Heart left ventricle (tissue), 16 donors: Measurements from ENCODE around the gene B9D2. TPM values are rescaled to one million over a fixed set of nuclear protein-coding genes. Genes with fewer than 3 reads are reported as not detected.

Experiments
- ATAC-seq, 4 donors: fragments of 200-7000 bp; cut with Tn5 transposase; one replicate each; pipeline ENCODE4 v1.9.1; 2020 to 2022; ENCODE audit warnings: moderate library complexity in 4 of 4, mild to moderate bottlenecking in 3 of 4, moderate number of reproducible peaks in 1 of 4
- DNase-seq, 5 donors: peaks; one replicate each; pipeline ENCODE4 v3.0.0-alpha.2; 2020
- H3K27ac ChIP-seq, 12 donors: fragments of 200-600 bp; sonication (generic) in 4 of 12; one replicate each; pipeline versions ENCODE4 v1.5.0 to v1.8.0; 2016 to 2022; ENCODE audit warnings: mild to moderate bottlenecking in 2 of 12
- H3K27me3 ChIP-seq, 9 donors: fragments of 200-600 bp; sonication (generic) in 2 of 9; one replicate each; pipeline versions ENCODE4 v1.5.1 to v1.8.0; 2016 to 2022; ENCODE audit warnings: mild to moderate bottlenecking in 3 of 9
- H3K36me3 ChIP-seq, 9 donors: fragments of 200-600 bp; sonication (generic) in 2 of 9; one replicate each; pipeline versions ENCODE4 v1.5.0 to v1.8.0; 2018 to 2022; ENCODE audit warnings: mild to moderate bottlenecking in 2 of 9
- H3K4me1 ChIP-seq, 12 donors: fragments of 200-600 bp; sonication (generic) in 4 of 12; one replicate each; pipeline versions ENCODE4 v1.5.0 to v1.8.0; 2016 to 2022; ENCODE audit warnings: mild to moderate bottlenecking in 3 of 12
- H3K4me3 ChIP-seq, 12 donors: fragments of 200-600 bp; sonication (generic) in 4 of 12; one replicate each; pipeline versions ENCODE4 v1.5.0 to v1.8.0; 2017 to 2022; ENCODE audit warnings: mild to moderate bottlenecking in 9 of 12, moderate library complexity in 4 of 12
- H3K9me3 ChIP-seq, 12 donors: fragments of 200-600 bp; sonication (generic) in 4 of 12; one replicate each; pipeline versions ENCODE4 v1.5.0 to v1.8.0; 2016 to 2022; ENCODE audit warnings: mild to moderate bottlenecking in 1 of 12
- CTCF ChIP-seq, 12 donors: fragments of 200-600 bp; sonication (generic) in 4 of 12; IDR thresholded peaks; one replicate each; pipeline versions ENCODE4 v1.5.0 to v1.8.0; 2018 to 2022; ENCODE audit warnings: antibody characterized with exemption in 12 of 12, mild to moderate bottlenecking in 5 of 12
- POLR2A ChIP-seq, 2 donors: fragments of 450-650 bp; IDR thresholded peaks; one replicate each; pipeline ENCODE4 v1.6.1; 2017; ENCODE audit warnings: antibody characterized with exemption in 2 of 2, mild to moderate bottlenecking in 2 of 2, moderate library complexity in 2 of 2
- WGBS, 4 donors: extraction: QIAGEN DNeasy Blood & Tissue Kit in 2 of 4; methylation state at CpG; one replicate each; pipeline versions ENCODE4 v1.1.5 to v1.1.7; 2013 to 2018; 5-methylcytosine and 5-hydroxymethylcytosine counted together
- intact Hi-C, 10 donors: fragments of 100-400 bp; cut with DNase I; formaldehyde crosslinking; loops; one replicate each; pipeline versions ENCODE4 v1.11.1 to v1.14.2; 2022
- polyA plus RNA-seq, 2 donors: library from polyadenylated mRNA; stranded (reverse); fragments of 200-250 nt; gene quantifications; one replicate each; pipeline ENCODE4 v1.2.3, GENCODE V29; 2013
- total RNA-seq, 9 donors: library from RNA; depleted of rRNA in 2 of 9; stranded (reverse); fragments of >200 nt in 2 of 9; fragmentation: NEBNext Ultra II Directional in 3 of 9; extraction: Animal tissue kit (Norgen Biotek cat#: 25700) in 3 of 9; gene quantifications; one replicate each; pipeline versions ENCODE4 v1.1.0 to v1.2.4, GENCODE V29; 2016 to 2023
- donor health status: ischemic (EF 13 %, LVEDD 7.1; RV severe dilation, severe dysfunction).
- donor health status: healthy with polysubstance abuse.
- donor health status: DM: no; HTN: yes; CAD: no.
- donor health status: DM: no; HTN: no; CAD: no.
- donor health status: ischemic (EF 25% LVEDD 6.9; RV normal size, moderate dysfunction).
- donor health status: ischemic (EF 25% LVEDD 5.7; RV mildly dilated, moderate dysfunction).
- donor health status: healthy.
- donor health status: DM: yes; HTN: yes; CAD: no.
- donor health status: ischemic (EF 35%, LVEDD 5.7; RV mildly dilated, moderate dysfunction).
- donor health status: nonischemic (EF 11% LVEDD 7.7; RV severe dilation, severe dysfunction).
- donor health status: DM: yes; HTN: yes; CAD: no.
- donor health status: PGD.
- donor health status: ischemic (EF 29% LVEDD 5.4; RV normal size, mild dysfunction).
- donor health status: nonischemic (EF 23%, LVEDD 6.1; RV moderate dilation, normal function).

Gene B9D2
- total and polyA plus RNA-seq, 11 donors, result 1.9 to 14.6 (median 3.3) TPM

- TF ChIP-seq POLR2A (IDR thresholded peaks at IDR 0.05) (no peak), CTCF (IDR thresholded peaks at IDR 0.05) (no peak)
- peaks cover 0 to 43% (median 24%) of the 10 kb centered on the region in 9 donors for H3K36me3 ChIP-seq
- intact Hi-C loops, result loop anchor here in 6 of 10 donors (2.0 to 10.0 kb wide), 5 partner anchors 13 to 241 kb away; partner anchors contain the start of genes B3GNT8 (in 1 of the 6) and CCDC97 (in 1 of the 6)
- peaks cover 4 to 85% (median 79%) of the 10 kb centered on the region in 12 donors for H3K4me1 ChIP-seq
- DNase-seq (peak in 1 of 5 donors; percentile 48), ATAC-seq (no peak)
- H3K9me3 ChIP-seq, result no peaks in the 10 kb centered on the region
- no peak overlapping the region for H3K4me3 ChIP-seq
- WGBS, 4 donors, result 62 to 78% (median 70%) methylated on average over 7 of the region's 7 CpGs
- H3K27ac ChIP-seq, result peak overlapping the region; percentile 76 to 95 (median 89)
- H3K27me3 ChIP-seq, result no peaks in the 10 kb centered on the region
These were observed 39.7 kb downstream of the B9D2 start for GRCh38 chr19:41324231-41324702.

- Histone ChIP-seq H3K4me1 (peaks cover 4 to 78% (median 73%) of the 10 kb centered on the region in 12 donors), H3K4me3 (no peak overlapping the region), H3K9me3 (no peaks in the 10 kb centered on the region), H3K27ac (peak overlapping the region; percentile 76 to 95 (median 89)), H3K36me3 (peaks cover 3 to 45% (median 28%) of the 10 kb centered on the region in 9 donors), H3K27me3 (no peaks in the 10 kb centered on the region)
- WGBS, 4 donors, result 52 to 66% (median 60%) methylated on average over 15 to 16 of the region's 16 CpGs
- DNase-seq, result peak; percentile 67 to 85 (median 81)
- TF ChIP-seq POLR2A (IDR thresholded peaks at IDR 0.05) (no peak), CTCF (IDR thresholded peaks at IDR 0.05) (no peak)
- peak; percentile 13 to 69 (median 49) for ATAC-seq
- intact Hi-C loops, result loop anchor here in 6 of 10 donors (2.0 to 10.0 kb wide), 5 partner anchors 13 to 241 kb away; partner anchors contain the start of genes B3GNT8 (in 1 of the 6) and CCDC97 (in 1 of the 6)
These were observed 40.4 kb downstream of the B9D2 start for GRCh38 chr19:41323430-41324125.

- Histone ChIP-seq H3K4me3 (no peak overlapping the region), H3K27me3 (no peaks in the 10 kb centered on the region), H3K4me1 (peaks cover 4 to 73% (median 67%) of the 10 kb centered on the region in 12 donors), H3K27ac (peak overlapping the region; percentile 76 to 95 (median 89)), H3K9me3 (no peaks in the 10 kb centered on the region), H3K36me3 (peaks cover 3 to 48% (median 33%) of the 10 kb centered on the region in 9 donors)
- WGBS, 4 donors, result 63 to 77% (median 65%) methylated on average over 7 of the region's 7 CpGs
- TF ChIP-seq CTCF (IDR thresholded peaks at IDR 0.05) (no peak), POLR2A (IDR thresholded peaks at IDR 0.05) (no peak)
- DNase-seq (peak in 4 of 5 donors; percentile 36 to 80 (median 65)), ATAC-seq (peak in 1 of 4 donors; percentile 11)
- intact Hi-C loops, result loop anchor here in 6 of 10 donors (5.0 to 10.0 kb wide), 4 partner anchors 34 to 242 kb away; partner anchors contain the start of gene B3GNT8 (in 1 of the 6)
These were observed 40.9 kb downstream of the B9D2 start for GRCh38 chr19:41323023-41323422.

- peaks cover 4 to 67% (median 62%) of the 10 kb centered on the region in 12 donors for H3K4me1 ChIP-seq
- H3K27ac ChIP-seq, result peak overlapping the region; percentile 76 to 95 (median 89)
- intact Hi-C loops, result loop anchor here in 6 of 10 donors (5.0 to 10.0 kb wide), 4 partner anchors 35 to 242 kb away; partner anchors contain the start of gene B3GNT8 (in 1 of the 6)
- TF ChIP-seq POLR2A (IDR thresholded peaks at IDR 0.05) (no peak), CTCF (IDR thresholded peaks at IDR 0.05) (no peak)
- no peak overlapping the region for H3K4me3 ChIP-seq
- H3K9me3 ChIP-seq, result no peaks in the 10 kb centered on the region
- H3K27me3 ChIP-seq, result no peaks in the 10 kb centered on the region
- no peak for DNase-seq
- ATAC-seq, result no peak
- peaks cover 3 to 54% (median 39%) of the 10 kb centered on the region in 9 donors for H3K36me3 ChIP-seq
- WGBS, 4 donors, result 85 to 91% (median 90%) methylated on average over 9 to 11 of the region's 11 CpGs
These were observed 41.5 kb downstream of the B9D2 start for GRCh38 chr19:41322451-41322850.
